Neural cell (in vitro differentiated cells): ENCODE measurements around the gene FSTL1.

Experiments
- EP300 ChIP-seq: fragments of 450-650 bp; conservative IDR thresholded peaks from 2 replicates; pipeline ENCODE4 v1.6.1; 2014; ENCODE audit warnings: antibody characterized with exemption, mild to moderate bottlenecking, moderate library complexity; ENCODE audit not compliant: poor library complexity, severe bottlenecking
- POLR2AphosphoS5 ChIP-seq: IDR thresholded peaks from 2 replicates; pipeline ENCODE4 v1.6.1; 2012
- RAD21 ChIP-seq: fragments of 450-650 bp; conservative IDR thresholded peaks from 2 replicates; pipeline ENCODE4 v1.6.1; 2014; ENCODE audit warnings: antibody characterized with exemption, mild to moderate bottlenecking, moderate library complexity
- TF ChIP-seq, protein P1 (sequence below): fragments of 450-650 bp; IDR thresholded peaks from 2 replicates; pipeline ENCODE4 v1.5.1; 2014; ENCODE audit warnings: antibody characterized with exemption, mild to moderate bottlenecking, moderate library complexity; ENCODE audit not compliant: poor library complexity, severe bottlenecking
- TF ChIP-seq, protein P2 (sequence below): IDR thresholded peaks from 2 replicates; pipeline ENCODE4 v1.6.1; 2012; ENCODE audit warnings: borderline replicate concordance

DNA sequence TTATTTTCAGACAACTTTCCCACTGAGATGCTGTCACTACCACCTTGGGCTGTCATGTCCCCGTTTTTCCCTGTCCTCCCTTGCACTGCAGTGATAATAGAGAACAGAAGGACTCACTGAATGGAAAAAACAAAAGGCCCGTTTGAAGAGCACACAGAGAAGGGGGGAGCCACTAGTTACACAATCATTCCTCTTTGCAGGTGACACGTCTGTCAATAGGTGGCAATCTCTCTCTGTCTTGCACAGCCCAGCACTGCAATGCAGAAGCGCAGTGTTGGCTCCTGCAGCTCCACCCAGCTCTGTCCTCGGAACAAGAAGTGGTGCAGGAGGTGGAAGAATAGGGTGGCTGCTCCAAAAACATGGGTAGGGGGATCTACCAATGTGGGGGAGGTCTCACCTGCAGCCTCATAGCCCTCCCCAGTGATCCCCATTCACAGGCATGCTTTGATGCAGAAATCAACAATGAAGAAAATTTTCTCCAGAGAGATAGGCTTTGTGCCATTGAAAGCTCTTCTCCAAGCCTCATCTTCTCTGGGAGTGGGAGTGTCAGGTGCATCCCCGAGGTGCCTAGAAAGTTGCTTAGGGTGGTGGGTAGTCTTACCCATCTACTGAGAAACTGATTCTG is 31.8 kb downstream of the FSTL1 start:
- TF ChIP-seq, protein P1, sequence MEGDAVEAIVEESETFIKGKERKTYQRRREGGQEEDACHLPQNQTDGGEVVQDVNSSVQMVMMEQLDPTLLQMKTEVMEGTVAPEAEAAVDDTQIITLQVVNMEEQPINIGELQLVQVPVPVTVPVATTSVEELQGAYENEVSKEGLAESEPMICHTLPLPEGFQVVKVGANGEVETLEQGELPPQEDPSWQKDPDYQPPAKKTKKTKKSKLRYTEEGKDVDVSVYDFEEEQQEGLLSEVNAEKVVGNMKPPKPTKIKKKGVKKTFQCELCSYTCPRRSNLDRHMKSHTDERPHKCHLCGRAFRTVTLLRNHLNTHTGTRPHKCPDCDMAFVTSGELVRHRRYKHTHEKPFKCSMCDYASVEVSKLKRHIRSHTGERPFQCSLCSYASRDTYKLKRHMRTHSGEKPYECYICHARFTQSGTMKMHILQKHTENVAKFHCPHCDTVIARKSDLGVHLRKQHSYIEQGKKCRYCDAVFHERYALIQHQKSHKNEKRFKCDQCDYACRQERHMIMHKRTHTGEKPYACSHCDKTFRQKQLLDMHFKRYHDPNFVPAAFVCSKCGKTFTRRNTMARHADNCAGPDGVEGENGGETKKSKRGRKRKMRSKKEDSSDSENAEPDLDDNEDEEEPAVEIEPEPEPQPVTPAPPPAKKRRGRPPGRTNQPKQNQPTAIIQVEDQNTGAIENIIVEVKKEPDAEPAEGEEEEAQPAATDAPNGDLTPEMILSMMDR = peak; percentile 86
- TF ChIP-seq, protein P2, sequence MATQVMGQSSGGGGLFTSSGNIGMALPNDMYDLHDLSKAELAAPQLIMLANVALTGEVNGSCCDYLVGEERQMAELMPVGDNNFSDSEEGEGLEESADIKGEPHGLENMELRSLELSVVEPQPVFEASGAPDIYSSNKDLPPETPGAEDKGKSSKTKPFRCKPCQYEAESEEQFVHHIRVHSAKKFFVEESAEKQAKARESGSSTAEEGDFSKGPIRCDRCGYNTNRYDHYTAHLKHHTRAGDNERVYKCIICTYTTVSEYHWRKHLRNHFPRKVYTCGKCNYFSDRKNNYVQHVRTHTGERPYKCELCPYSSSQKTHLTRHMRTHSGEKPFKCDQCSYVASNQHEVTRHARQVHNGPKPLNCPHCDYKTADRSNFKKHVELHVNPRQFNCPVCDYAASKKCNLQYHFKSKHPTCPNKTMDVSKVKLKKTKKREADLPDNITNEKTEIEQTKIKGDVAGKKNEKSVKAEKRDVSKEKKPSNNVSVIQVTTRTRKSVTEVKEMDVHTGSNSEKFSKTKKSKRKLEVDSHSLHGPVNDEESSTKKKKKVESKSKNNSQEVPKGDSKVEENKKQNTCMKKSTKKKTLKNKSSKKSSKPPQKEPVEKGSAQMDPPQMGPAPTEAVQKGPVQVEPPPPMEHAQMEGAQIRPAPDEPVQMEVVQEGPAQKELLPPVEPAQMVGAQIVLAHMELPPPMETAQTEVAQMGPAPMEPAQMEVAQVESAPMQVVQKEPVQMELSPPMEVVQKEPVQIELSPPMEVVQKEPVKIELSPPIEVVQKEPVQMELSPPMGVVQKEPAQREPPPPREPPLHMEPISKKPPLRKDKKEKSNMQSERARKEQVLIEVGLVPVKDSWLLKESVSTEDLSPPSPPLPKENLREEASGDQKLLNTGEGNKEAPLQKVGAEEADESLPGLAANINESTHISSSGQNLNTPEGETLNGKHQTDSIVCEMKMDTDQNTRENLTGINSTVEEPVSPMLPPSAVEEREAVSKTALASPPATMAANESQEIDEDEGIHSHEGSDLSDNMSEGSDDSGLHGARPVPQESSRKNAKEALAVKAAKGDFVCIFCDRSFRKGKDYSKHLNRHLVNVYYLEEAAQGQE = no peak
- peak; percentile 42 for TF ChIP-seq POLR2AphosphoS5
- TF ChIP-seq EP300 = peak; percentile 46
- TF ChIP-seq RAD21 = peak; percentile 86
